Upper lobe of right lung (tissue), 1 donor: Measurements from ENCODE around the gene CDK16. TPM values are rescaled to one million over a fixed set of nuclear protein-coding genes. Genes with fewer than 3 reads are reported as not detected.

Experiments
- ATAC-seq: fragments of 200-7000 bp; cut with Tn5 transposase; one replicate; pipeline ENCODE4 v1.9.1; 2020; ENCODE audit warnings: mild to moderate bottlenecking, moderate library complexity
- DNase-seq: peaks from one replicate; pipeline ENCODE4 v3.0.0-alpha.2; 2020
- H3K27ac ChIP-seq: fragments of 200-600 bp; one replicate; pipeline ENCODE4 v1.8.0; 2022
- H3K27me3 ChIP-seq: fragments of 200-600 bp; one replicate; pipeline ENCODE4 v1.8.0; 2022; ENCODE audit warnings: mild to moderate bottlenecking
- H3K36me3 ChIP-seq: fragments of 200-600 bp; one replicate; pipeline ENCODE4 v1.8.0; 2022
- H3K4me1 ChIP-seq: fragments of 200-600 bp; one replicate; pipeline ENCODE4 v1.8.0; 2022
- H3K4me3 ChIP-seq: fragments of 200-600 bp; one replicate; pipeline ENCODE4 v1.8.0; 2022; ENCODE audit warnings: mild to moderate bottlenecking
- H3K9me3 ChIP-seq: fragments of 200-600 bp; one replicate; pipeline ENCODE4 v1.8.0; 2022
- CTCF ChIP-seq: fragments of 200-600 bp; IDR thresholded peaks from one replicate; pipeline ENCODE4 v1.8.0; 2022; ENCODE audit warnings: antibody characterized with exemption
- intact Hi-C: fragments of 100-400 bp; cut with DNase I; formaldehyde crosslinking; loops from one replicate; pipeline ENCODE4 v1.11.0; 2022
- total RNA-seq: library from RNA; stranded (reverse); fragmentation: NEBNext Ultra II Directional; extraction: Animal tissue kit (Norgen Biotek cat#: 25700); gene quantifications from one replicate; pipeline ENCODE4 v1.2.1, GENCODE V29; 2021
- donor health status: DM: no; HTN: yes; CAD: no; lungs with severe emphysema.

The CDK16 gene
- total RNA-seq, 1 donor from 2014 or later: 66.4 TPM

GRCh38 chrX:47176101-47176740 is 42.3 kb upstream of the CDK16 start:
- ATAC-seq: no peak
- DNase-seq: no peak
- no peak overlapping the region for H3K4me3 ChIP-seq
- intact Hi-C loops: no loop called here
- H3K27ac ChIP-seq: no peak overlapping the region
- TF ChIP-seq CTCF: no peak
- no peaks in the 10 kb centered on the region for H3K27me3 ChIP-seq
- H3K36me3 ChIP-seq: peaks cover 34% of the 10 kb centered on the region
- no peaks in the 10 kb centered on the region for H3K4me1 ChIP-seq
- no peaks in the 10 kb centered on the region for H3K9me3 ChIP-seq

- H3K9me3 ChIP-seq: no peaks in the 10 kb centered on the region
- no peak for TF ChIP-seq CTCF
- intact Hi-C loops: no loop called here
- H3K27me3 ChIP-seq: no peaks in the 10 kb centered on the region
- DNase-seq: no peak
- H3K27ac ChIP-seq: no peak overlapping the region
- H3K36me3 ChIP-seq: peaks cover 41% of the 10 kb centered on the region
- no peaks in the 10 kb centered on the region for H3K4me1 ChIP-seq
- no peak overlapping the region for H3K4me3 ChIP-seq
- no peak for ATAC-seq
These were observed 41.4 kb upstream of the CDK16 start for GRCh38 chrX:47177079-47177478.

- ATAC-seq (no peak), DNase-seq (no peak)
- no peak for TF ChIP-seq CTCF
- H3K27me3 ChIP-seq: no peaks in the 10 kb centered on the region
- H3K4me1 ChIP-seq: no peaks in the 10 kb centered on the region
- H3K27ac ChIP-seq: no peak overlapping the region
- H3K36me3 ChIP-seq: peaks cover 39% of the 10 kb centered on the region
- intact Hi-C loops: no loop called here
- H3K4me3 ChIP-seq: no peak overlapping the region
- no peaks in the 10 kb centered on the region for H3K9me3 ChIP-seq
These were observed 40.1 kb upstream of the CDK16 start for GRCh38 chrX:47178337-47178736.

GRCh38 chrX:47179221-47179927 is 39.1 kb upstream of the CDK16 start:
- DNase-seq: no peak
- H3K4me3 ChIP-seq: no peak overlapping the region
- TF ChIP-seq CTCF: no peak
- H3K27me3 ChIP-seq: no peaks in the 10 kb centered on the region
- no peak overlapping the region for H3K27ac ChIP-seq
- no peaks in the 10 kb centered on the region for H3K9me3 ChIP-seq
- ATAC-seq: no peak
- peaks cover 37% of the 10 kb centered on the region for H3K36me3 ChIP-seq
- intact Hi-C loops: no loop called here
- H3K4me1 ChIP-seq: no peaks in the 10 kb centered on the region

- no peak for TF ChIP-seq CTCF
- intact Hi-C loops: no loop called here
- ATAC-seq (no peak), DNase-seq (no peak)
- Histone ChIP-seq H3K27me3 (no peaks in the 10 kb centered on the region), H3K27ac (no peak overlapping the region), H3K36me3 (peaks cover 37% of the 10 kb centered on the region), H3K4me3 (no peak overlapping the region), H3K9me3 (no peaks in the 10 kb centered on the region), H3K4me1 (no peaks in the 10 kb centered on the region)
These were observed 38.6 kb upstream of the CDK16 start for GRCh38 chrX:47179928-47180255.
